GM19455 (cell line): ENCODE results near the gene EYS.
"Not testable (repeated sequence)": the region's sequence is repeated elsewhere in the genome, so short reads cannot be mapped to it uniquely, and the experiment has no call there.

Source experiments
- ATAC-seq: cut with Tn5 transposase; IDR thresholded peaks from one replicate; pipeline ENCODE4 v1.9.1; 2021; ENCODE audit not compliant: unreplicated experiment

The EYS gene

DNA sequence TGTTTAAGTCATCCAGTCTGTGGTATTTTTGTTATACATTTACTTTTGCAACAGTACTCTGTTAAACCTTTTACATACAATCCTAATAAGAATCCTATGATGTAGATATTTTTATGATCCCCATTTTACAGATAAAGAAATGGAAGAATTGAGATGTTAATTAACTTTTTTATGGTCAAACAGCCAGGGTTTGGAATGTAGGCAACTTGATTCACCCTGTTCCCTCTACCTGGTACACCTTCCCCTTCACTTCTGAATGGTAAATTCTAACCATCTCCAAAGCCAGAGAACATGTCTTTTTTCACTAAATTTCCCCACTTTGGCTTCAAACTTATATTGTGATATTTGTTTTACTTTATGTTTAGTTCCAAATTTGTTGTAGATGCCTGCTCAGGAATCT, 1771.3 kb downstream of the EYS start:
- ATAC-seq: no peak

DNA sequence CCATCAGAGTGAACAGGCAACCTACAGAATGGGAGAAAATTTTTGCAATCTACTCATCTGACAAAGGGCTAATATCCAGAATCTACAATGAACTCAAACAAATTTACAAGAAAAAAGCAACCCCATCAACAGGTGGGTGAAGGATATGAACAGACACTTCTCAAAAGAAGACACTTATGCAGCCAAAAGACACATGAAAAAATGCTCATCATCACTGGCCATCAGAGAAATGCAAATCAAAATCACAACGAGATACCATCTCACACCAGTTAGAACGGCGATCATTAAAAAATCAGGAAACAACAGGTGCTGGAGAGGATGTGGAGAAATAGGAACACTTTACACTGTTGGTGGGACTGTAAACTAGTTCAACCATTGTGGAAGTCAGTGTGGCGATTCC, 1773.1 kb downstream of the EYS start:
- ATAC-seq: not testable (repeated sequence)

DNA sequence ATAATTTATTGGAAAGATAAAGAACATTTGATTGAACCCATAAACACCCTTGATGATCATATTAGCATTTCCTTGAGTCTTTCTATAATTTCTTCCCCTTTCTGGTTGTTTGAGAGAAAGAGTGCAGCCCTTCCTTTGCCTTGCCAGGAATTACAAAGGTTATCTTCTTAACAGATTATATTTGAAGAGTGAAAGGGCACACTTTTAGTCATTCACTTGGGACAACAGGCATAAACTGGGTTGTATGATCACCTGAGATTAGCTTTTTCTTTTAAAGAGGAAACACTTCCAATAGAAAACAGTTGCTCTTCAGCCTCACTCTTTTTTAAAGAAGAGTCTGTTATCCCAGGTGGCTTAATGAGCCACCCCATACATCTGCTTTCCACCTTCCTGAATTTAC, 1776.2 kb downstream of the EYS start:
- no peak for ATAC-seq

DNA sequence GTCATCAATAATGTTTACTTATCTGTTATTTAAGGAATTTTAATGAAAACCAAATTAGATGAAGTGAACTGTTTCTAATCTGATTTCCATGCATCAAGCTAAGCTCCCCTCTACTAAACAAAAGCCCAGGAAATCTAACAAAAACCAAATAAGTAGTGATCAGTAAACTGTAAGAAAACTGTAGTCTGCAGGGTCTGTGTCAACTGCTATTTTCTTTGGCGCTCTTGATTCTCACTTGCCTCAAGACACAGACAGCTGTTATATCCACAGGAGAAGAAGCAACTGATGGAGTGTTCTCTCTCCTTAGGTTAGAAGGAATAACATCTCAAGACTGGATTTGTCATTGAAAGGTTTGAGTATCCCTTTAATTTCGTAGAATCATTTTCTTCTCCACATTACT, 1777.9 kb downstream of the EYS start:
- no peak for ATAC-seq

DNA sequence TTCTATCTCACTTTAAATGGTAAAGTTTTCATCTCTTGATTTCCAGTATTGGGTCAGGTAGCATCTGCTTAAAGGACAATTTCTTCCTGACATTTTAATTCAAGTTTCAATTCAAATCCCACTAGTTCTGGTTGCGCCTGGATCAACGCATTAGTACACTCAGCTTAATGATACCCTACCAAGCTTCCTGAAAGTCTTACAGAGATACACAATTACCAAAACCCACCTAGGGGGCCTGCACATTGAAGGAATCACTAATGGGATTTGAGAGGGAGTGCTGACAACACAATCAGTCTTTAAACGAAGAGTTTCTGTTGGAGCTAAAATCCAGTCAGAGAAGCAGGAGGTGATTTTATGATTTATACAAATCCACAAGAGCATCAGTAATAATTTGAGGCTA, 1778.4 kb downstream of the EYS start:
- ATAC-seq: no peak

DNA sequence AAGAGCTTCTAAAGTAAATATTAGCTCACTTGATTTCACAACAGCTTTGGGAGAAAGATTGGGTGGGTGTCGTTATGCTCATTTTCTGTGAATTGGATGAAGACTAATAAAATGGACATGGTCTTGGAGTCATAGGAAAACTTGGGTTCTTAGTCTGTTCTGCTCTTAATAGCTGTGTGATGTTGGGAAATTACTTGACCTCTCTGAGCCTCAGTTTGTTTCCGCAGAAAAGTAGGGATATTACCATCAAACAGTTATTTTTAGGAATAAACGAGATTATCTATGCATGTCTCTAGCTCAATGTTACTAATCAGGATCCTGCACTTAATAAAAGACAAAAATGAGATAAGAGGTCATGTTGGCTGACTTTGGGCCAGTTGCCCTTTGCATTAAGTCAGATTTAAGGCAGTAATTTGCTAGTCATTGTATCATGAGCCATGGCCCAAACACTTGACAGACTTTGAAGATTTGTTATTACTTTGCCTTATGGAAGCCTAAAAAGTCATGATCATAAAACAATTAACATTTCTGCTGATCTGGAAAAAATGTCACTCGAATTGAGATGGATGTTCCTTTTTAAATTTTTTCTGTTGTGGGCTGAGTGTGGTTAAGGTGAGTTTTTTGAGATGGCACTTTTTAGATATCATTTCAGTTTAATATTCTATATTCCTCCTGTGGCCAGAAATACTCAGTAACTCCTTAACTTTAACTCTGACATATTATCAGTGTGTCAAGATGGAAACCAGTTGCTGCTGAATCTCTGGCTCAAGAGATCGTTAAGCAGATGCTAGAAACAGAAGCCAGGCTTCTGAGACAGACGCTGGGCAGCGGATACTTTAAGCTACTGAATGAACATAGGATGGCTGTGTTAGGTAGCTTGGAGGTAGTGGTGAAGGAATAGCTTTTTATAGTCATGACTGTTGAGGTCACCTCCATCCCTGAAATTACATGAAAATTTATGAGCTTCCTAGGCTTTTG, 1779.8 kb downstream of the EYS start:
- ATAC-seq: no peak

DNA sequence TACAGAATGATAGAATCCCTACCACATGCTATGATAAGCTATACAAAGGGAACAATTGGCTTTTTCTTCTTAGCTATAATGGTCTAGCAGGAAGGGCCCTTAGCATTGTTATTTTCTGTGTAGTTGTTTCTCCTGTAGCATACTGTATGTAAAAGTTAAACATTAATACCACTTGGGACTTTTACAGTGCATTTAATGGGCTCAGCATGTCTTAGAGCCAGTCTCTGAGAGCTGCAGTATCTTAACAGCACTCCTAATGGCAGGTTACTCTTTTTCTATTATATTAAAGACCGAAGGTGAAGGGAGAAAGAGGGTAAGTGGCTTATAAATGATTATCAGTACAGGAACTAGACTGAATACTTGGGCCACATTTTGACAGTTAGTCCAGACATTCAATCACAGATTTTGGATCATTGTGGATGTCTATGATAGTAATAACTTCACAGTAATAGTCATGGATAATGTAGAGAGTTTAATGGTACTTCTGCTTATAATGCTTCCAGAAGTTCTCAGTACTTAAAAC, 1780.7 kb downstream of the EYS start:
- no peak for ATAC-seq

DNA sequence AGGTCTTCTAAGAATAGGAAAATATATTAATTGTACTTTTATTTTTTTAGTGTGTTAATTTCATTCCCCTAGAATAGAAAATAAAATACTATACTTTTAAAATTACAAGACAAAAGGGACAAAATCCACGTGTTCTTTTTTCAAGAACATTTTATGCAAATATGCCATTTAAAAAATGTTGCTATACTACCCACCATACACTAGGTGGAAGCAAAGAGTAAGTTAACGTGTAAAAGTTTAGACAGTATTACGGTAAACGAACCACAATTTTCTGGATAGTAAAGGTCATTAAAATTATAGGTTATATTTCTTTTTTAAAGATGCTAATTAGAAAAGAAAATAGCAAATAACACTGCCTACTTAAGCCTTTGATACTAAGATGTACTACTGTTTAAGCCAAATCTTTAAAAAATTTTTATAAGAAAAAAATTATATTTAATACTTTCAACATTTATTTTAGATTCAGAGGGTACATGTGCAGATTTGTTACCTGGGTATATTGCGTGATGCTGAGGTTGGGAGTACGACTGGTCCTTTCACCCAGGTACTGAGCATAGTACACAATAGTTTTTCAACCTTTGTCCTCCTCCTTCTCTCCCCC, 1783.8 kb downstream of the EYS start:
- peak; percentile 81 for ATAC-seq

DNA sequence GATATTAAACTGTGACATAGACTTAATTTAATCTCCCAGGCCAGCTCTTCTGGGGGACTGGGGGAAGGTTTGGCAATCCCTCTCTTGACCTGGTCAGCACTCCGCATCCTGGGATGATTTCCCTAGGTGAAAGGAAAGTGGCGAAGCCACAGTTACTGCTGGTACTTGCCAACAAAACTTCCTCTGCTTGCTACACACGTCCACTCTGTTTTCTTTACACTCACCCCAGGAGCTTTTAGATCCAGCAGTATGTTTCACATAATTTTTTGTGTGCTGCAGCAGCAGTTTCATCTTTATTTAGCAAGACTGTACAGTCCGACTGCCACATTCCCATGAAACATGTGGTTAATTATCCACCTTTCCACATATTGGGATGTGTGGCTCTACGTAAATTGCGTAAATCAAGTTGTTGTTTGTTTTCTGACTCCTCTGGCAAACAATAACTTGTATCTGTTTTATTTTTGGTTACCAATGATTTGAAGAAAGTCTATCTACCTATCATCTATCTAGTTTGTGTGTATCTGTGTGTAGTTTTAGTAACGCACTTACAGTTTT, 1787.4 kb downstream of the EYS start:
- ATAC-seq: no peak

DNA sequence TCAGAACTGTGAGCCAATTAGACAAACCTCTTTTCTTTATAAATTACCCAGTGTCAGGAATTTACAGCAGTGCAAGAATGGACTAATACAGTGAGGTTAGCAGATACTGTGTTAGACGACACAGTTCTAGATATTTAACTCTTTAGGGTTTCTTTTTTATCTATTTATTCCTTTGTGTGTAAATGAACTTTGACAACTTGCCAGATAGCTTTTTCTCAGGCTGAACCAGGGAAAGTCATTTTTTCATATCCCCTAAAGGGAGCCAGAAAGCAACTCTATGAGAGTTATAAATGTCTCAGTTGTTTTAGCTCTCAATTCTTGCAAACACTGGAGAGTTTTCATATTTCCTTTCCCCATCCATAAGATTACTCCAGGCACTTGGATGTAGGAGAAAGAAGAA, 1794.1 kb downstream of the EYS start:
- no peak for ATAC-seq

DNA sequence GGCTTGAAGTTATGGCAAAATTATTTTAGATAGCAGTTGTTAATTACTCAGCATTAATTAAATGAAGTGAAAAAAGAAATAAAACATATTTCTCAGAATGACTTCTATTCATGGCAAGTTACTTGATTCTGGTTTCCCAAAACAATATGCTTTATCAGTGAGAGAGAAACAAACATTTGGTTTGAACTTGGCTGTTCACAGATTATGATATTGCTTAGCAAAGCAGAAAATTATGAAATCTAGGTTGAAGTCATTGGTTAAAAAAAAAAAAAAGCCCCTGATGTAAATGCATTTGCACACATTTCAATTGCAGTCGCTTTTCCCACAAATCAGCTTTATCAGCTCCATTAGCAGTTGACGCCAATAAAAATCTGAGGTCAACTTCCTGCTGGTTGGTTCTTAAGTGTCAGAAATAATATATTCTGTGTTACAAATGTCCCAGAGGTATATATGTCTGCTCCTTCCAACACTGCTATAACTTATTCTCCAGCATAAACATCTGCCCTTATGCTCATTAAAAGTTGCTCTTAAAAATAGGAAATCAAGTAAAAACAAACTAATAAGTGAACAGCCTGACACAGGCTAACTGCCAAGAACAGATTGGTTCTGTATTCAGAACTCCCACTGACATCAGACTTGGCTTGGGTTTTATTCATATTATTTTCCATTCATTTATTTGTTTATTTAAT, 1796.0 kb downstream of the EYS start:
- no peak for ATAC-seq

DNA sequence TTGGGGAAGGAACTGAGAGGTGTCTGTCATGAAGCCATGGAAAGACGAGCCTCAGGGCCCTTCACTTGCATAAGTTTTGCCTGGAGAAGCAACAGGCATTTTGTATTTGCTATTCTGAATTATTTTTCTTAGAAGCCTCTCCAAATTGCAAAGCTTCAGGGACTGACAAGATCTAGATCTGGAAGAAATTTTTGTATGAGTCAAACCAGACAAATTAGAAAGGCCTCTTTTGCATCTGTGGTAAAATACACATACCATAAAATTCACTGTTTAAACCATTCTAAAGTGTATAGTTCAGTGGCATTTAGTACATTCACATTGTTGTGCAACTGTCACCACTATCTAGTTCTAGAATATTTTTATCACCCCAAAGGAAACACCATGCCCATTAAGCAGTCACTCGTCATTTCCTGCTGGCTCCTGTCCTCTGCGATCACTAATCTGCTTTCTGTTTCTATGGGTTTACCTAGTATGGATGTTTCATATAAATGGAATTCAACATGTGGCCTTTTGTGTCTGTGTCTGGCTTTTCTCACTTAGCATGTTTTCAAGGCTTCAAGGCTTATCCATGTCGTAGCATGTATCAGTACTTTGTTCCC, 1802.3 kb downstream of the EYS start:
- ATAC-seq: peak; percentile 60

DNA sequence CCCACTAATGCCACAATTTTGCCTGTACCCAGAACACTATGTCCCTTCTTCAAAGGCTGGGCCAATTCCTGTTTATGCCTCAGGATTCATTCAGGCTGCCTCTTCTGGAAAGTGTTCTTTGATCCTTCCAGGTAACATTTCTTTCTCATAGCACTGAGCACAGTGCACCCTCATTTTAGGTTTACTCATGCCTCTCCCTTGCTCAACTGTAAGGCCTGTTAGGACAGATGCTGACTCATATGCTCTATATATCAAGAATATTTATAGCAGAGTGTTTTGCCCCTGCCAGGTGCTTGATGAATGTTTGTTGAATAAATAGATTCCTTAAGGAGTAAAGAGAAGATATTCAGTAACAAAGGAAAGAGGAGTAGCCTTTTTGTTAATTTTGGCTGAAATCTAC, 1807.5 kb downstream of the EYS start:
- ATAC-seq: no peak

DNA sequence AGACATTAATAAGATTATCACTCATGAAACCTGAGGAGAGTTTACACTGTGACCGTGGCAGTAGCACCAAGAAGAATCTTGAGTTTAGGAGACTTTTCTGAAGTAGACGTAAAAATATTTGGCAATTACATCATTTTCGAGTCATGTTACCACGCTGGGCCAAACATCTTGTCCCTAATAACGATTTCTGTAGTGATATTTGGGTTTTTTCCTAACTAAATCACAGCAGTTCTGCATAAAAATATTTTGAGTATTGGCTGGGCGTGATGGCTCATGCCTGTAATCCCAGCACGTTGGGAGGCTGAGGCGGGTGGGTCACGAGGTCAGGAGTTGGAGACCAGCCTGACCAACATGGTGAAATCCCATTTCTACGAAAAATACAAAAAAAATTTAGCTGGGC, 1809.1 kb downstream of the EYS start:
- ATAC-seq: no peak

DNA sequence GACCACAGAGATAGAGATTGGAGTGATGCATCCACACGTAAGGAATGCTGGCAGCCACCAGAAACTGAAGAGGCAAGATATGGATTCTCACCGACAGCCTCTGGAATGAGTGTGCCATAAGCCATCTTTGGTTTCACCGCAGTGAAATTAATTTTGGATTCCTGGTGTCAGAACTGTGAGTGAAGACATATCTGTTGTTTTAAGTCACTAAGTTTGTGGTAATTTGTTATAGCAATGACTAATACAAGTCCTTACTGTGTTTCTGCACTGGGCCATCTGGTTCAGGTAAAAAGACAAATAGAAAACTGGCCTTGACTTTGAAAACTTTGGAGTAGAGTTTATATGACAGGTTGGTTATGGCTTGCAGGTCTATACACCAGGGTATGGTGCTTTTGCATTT, 1809.6 kb downstream of the EYS start:
- ATAC-seq: no peak

DNA sequence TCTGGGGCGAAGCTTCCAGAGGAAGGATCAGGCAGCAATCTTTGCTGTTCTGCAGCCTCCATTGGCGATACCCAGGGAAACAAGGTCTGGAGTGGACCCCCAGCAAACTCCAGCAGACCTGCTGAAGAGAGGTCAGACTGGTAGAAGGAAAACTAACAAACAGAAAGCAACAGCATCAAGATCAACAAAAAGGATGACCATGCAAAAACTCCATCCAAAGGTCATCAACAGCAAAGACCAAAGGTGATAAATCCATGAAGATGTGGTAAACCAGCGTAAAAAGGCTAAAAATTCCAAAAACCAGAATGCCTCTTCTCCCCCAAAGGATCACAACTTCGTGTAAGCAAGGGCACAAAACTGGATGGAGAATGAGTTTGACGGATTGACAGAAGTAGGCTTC, 1818.6 kb downstream of the EYS start:
- ATAC-seq: no peak

DNA sequence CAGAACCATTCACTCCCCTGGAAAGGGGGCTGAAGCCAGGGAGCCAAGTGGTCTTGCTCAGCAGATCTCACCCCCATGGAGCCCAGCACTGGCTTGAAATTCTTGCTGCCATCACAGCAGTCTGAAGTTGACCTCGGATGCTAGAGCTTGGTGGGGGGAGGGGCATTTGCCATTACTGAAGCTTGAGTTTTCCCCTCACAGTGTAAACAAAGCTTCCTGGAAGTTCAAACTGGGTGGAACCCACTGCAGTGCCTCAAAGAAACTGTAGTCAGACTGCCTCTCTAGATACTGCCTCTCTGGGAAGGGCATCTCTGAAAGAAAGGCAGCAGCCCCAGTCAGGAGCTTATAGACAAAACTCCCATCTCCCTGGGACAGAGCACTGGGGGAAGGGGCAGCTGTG, 1819.2 kb downstream of the EYS start:
- ATAC-seq: not testable (repeated sequence)

DNA sequence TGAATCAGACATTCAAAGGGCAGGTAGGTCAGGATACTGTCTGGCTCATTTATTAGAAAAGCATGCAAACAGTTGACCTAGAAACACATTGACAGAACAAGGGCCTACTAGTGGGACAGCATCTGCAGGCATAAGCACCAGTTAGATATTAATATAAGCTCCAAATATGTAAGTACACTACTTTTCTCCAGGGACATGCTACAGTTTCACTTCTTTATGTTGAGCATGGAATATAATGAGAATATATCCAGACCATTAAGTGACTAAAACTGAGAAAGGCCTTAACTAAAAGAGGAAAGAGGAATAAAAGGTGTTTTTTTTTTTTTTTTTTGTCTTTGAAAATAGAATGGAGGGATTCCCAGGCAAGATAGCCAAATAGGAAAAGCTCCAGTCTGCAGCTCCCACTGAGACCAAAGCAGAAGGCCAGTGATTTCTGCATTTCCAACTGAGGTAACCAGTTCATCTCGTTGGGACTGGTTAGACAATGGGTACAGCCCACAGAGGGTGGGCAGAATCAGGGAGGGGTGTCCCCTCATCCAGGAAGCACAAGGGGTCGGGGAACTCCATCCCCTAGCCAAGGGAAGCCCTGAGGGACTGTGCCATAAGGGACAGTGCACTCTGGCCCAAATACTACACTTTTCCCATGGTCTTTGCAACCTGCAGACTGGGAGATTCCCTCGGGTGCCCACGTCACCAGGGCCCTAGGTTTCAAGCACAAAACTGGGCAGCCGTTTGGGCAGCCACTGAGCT, 1819.8 kb downstream of the EYS start:
- no peak for ATAC-seq

DNA sequence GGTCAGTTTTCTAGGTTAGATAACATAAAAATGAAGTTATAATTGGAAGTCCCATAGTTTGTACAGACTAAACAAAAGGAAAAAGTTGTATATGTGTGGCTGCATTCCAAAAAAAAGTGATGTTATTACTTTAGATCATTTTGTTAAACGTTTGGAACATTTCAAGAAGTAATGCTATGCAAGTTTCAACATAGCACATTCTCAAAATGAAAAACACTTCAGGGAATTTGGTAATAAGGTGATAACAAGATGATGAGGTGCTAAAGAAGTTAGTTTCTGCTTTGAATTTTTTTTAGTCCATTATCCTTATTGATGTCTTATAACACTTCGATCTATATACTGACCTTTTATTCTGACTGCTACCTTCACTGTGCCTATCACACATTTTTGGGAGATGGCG, 1820.7 kb downstream of the EYS start:
- no peak for ATAC-seq

DNA sequence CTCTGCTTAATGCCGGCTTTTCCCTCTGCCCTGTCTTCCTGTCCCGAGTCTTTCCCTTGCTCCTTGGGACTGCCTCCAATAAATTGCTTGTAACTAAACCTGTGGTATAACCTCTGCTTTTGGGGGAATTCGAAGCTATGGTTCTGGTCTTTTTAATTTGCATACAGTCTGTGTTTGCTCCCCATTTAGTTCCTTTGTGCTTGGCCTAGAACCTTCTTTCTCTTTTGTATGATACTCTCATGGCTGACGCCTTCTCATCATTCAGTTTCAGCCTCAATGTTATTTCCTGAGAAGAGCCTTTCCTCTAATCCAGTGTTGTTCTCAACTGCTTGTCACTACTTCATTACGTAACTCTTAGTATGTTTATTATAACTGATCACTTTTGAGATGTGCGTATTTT, 1823.4 kb downstream of the EYS start:
- no peak for ATAC-seq
